ENCODE measurements around the gene ERI3.

ERI3 gene

DNA sequence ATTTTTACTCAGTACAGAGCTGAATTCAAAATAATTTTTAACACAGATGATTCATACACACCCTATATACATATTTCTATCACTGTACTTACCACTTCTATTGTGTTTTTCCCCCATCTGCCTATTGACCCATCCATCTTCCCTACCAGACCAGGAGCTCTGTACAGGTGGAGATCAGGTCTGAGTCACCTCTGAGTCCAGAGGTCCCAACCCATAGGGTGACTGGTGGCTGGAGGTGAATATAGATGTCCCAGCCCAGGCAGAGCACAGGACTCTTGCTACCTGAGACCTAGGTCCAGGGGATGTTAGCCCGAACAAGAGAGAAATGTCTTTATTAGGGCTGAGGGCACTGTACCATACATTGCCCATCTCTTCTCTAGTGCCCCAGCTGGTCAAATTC lies 87.0 kb downstream of the ERI3 start:
- no peak for DNase-seq (ENCODE audit: low read depth)
- no peak overlapping the region for H3K4me3 ChIP-seq (ENCODE audit: low read length)
- TF ChIP-seq, protein P1, sequence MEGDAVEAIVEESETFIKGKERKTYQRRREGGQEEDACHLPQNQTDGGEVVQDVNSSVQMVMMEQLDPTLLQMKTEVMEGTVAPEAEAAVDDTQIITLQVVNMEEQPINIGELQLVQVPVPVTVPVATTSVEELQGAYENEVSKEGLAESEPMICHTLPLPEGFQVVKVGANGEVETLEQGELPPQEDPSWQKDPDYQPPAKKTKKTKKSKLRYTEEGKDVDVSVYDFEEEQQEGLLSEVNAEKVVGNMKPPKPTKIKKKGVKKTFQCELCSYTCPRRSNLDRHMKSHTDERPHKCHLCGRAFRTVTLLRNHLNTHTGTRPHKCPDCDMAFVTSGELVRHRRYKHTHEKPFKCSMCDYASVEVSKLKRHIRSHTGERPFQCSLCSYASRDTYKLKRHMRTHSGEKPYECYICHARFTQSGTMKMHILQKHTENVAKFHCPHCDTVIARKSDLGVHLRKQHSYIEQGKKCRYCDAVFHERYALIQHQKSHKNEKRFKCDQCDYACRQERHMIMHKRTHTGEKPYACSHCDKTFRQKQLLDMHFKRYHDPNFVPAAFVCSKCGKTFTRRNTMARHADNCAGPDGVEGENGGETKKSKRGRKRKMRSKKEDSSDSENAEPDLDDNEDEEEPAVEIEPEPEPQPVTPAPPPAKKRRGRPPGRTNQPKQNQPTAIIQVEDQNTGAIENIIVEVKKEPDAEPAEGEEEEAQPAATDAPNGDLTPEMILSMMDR (conservative IDR thresholded peaks at IDR 0.05; ENCODE audit: low read length), result no peak

DNA sequence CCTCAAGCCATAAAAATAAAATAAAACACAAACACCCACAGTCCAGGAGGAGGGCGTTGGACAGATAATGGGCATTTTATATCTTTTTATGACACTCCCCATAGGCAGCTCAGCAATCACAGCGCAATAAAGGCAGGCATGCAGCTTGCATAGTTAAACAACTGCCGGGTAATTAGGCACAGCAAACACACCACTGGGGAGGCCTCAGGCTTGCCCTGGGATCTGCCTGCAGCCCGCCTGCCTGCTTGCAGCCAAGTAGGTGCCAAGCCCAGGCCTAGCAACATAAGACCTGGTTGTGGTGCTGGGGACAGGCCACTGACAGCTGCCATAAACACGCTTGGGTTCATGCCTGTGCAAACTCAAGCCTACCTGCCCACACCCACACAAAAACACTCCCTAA lies 87.6 kb downstream of the ERI3 start:
- TF ChIP-seq, protein P1 (conservative IDR thresholded peaks at IDR 0.05; ENCODE audit: low read length), result no peak
- no peak overlapping the region for H3K4me3 ChIP-seq (ENCODE audit: low read length)
- DNase-seq (ENCODE audit: low read depth), result no peak

DNA sequence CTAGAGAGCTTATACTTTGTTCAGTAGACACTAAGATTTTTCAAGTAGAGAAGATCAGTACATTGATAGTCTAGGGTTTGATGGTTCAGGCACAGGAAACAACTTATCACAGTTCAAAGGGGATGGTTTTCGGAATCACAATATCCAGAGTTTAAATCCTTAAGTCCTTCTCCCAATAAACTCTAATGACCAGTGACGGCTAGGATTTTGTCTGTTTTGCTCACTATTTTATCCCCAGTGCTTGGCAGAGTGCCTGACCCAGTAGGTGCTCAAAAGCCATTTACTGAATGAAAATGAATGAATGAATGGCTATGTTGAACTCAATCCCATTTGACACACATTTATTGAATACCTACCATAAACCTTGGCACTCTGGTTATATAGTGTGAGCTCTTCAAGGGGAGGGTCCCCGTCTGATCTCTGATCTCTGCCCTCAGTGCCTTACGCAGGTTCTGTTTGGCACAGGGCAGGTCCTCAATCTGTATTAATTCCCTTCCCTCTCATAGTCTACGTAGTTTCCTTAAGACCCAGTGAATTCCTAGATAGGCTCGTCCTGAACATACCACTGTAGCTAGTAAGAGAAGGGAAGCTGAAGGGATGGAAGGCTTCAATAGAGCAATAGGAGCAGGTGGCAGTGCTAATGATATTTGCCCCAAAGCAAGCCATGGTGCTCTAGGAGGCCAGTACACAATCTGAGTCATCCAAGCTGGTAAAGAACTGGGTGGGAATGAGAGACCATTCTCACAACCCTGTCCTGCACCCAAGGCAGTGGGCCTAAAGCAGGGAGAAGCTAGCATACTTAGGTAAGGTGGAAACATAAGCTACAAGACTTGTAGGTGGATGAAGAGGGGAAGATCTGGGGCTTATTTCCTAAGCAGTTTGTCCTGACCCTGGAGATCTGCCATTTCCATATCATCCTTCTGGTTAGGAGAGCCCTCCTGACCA lies 88.4 kb downstream of the ERI3 start:
- TF ChIP-seq, protein P1 (conservative IDR thresholded peaks at IDR 0.05; ENCODE audit: low read length), result no peak
- no peak overlapping the region for H3K4me3 ChIP-seq (ENCODE audit: low read length)
- DNase-seq (ENCODE audit: low read depth), result no peak

DNA sequence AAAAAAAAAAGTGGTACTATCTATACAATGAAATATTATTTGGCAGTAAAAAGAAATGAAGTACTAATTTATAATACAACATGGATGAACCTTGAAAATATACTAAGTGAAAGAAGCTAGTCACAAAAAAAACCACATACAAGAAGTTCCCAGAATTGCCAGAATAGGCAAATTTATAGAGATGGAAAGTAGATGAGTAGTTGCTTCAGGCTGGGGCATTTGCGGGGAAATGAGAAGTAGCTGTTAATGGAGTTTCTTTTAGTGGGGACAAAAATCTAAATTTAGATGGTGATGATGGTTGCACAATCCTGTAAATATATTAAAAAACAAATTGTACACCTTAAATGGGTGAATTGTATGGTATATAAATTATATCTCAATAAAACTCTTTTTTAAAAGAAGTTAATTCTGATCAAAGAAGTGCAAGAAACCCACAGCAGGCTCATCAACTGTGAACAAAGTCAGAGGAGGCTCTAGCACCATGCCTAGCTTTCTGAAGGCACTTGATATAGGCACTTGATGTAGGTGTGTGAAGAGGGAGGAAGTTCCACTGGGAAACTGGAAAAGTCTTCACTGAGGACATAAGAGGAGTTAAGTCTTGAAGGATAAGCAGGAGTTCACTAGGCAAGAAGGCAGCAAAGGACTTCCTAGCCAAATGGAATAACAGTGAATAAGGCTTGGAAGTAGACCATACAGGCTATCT lies 89.2 kb downstream of the ERI3 start:
- TF ChIP-seq, protein P1 (conservative IDR thresholded peaks at IDR 0.05; ENCODE audit: low read length), result no peak
- no peak for DNase-seq (ENCODE audit: low read depth)
- no peak overlapping the region for H3K4me3 ChIP-seq (ENCODE audit: low read length)

DNA sequence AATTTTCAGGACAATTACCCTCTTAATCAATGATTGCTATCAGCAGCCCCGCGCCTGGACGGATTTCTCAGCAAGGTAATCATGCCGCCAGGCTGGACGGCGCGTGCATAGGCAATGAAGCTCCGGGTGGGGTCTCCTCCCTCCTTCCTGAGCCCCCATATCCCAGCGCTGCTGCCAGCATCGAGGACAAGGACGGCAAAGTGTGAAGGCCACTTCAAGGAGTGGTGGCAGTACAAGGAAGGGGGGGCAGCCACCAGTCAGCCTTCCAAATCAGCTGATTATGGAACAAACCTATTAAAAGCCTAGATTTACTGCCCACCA lies 90.6 kb downstream of the ERI3 start:
- DNase-seq (ENCODE audit: low read depth), result no peak
- TF ChIP-seq, protein P1 (conservative IDR thresholded peaks at IDR 0.05; ENCODE audit: low read length), result no peak

DNA sequence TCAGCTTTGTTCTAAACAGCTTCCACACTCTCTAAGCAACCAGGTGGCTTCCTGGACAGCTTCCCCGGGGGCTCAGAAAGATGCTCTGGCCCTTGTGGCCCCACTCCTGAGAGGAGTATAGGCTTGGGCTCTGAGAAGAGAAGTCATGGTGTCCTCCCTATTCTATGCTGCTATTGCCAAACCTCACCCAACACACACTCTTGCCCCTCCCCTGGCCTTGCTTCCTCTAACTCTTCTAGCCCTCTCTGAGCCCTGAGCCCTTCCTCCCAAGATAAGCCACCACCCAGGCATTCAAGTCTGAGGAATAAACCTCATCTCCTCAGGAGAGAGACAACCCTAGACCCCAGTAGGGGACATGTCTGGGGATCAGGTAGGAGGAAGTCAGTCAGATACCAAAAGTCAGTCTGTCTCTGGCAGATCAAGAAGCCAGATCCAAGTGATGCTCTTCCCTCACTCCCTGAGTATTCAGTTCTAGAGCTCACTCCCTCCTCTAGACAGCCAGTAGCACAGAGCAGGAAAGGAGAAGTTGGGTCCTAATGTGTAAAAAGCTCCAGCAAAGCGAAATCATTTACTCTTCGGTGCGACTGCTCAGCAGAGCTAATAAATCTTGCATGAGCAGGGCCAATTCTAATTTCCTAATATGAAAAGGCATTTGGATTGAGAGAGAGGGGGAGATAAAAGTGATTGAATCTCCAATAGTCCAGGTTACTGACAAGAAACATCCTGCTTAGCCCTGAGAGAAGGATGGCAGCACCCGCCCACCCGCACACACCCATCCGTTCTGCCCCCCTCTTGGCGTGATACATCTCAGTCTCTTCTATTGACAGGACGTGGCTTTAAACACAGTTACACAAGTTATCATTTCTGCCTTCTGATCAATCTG lies 91.2 kb downstream of the ERI3 start:
- no peak for DNase-seq (ENCODE audit: low read depth)
- TF ChIP-seq, protein P1 (conservative IDR thresholded peaks at IDR 0.05; ENCODE audit: low read length), result no peak
- H3K4me3 ChIP-seq (ENCODE audit: low read length), result no peak overlapping the region

More for the DNA sequence above, 90.6 kb downstream of the ERI3 start:
- no peak overlapping the region for H3K4me3 ChIP-seq (ENCODE audit: low read length)

Measured in AG10803 (cell line).